ENCODE data around the gene C16orf89. TPM values are rescaled to one million over a fixed set of nuclear protein-coding genes. Genes with fewer than 3 reads are reported as not detected.

Gene C16orf89, protein sequence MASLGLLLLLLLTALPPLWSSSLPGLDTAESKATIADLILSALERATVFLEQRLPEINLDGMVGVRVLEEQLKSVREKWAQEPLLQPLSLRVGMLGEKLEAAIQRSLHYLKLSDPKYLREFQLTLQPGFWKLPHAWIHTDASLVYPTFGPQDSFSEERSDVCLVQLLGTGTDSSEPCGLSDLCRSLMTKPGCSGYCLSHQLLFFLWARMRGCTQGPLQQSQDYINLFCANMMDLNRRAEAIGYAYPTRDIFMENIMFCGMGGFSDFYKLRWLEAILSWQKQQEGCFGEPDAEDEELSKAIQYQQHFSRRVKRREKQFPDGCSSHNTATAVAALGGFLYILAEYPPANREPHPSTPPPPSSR
- total RNA-seq (2014; rRNA removed; shearing (Covaris generic)) = not detected in 2 replicates

DNA sequence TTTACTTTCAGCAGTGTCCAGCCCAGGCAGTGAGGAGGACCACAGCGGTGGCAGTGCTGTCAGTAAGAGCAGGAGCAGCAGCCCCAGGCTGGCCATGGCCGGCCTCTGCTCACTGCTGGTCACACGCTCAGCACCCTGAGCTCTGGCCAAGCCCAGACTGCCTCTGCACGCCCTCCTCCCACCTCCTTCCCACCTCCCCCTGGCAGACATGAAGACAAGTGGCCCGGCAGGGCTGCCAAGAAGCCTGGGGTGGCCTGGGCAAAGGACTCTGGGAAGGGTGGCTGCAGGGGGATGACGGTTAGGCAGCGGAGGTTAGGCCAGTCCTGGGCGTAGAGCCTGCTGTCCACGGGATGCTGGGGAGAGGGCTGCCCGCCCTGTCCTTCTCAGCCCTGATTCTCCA lies at the start of gene C16orf89:
Gene C16orf89, minus strand, starts transcription at position 144 of the 400 bp plus-strand sequence. Its CDS starts 48 bp downstream, at position 96.

DNA sequence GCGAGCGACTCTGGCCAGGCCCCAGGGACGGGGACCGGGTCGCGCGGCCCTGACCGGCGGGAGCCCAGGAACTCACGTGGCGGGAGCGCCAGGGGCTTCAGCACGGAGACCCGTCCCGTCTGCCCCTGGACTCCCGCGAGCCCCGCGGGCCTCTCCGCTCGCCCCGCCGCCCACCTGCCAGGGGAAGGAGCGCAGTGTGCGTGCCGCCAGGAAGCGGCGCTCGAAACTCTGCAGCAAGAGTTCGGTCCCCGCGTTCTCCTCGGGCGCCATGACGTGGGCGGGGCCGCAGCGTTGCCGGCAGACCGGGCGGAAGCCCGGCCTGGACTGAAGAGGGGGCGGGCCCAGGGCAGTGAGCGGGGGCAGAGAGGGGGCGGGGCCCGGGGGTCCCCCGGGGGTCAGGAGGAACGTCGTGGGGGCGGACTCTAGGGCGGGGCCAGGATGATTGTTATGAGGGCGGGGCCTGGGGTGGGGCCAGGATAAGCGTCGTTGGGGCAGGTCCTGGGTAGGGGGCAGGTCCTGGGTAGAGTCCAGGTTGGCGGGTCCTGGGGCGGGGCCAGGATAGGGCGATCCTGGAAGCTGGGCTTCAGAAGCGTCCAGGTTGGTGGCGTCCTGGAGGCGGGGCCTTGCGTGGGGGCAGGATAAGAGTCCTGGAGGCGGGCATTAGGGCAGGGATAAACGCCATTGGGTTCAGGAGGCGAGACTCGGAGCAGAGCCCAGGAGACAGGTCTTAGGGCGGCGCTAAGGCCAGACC lies 31.9 kb upstream of the C16orf89 start, which contains the start of gene EEF2KMT:
Gene EEF2KMT, minus strand, starts transcription at position 326 of the 751 bp plus-strand sequence. Its CDS starts 56 bp downstream, at position 270.

DNA sequence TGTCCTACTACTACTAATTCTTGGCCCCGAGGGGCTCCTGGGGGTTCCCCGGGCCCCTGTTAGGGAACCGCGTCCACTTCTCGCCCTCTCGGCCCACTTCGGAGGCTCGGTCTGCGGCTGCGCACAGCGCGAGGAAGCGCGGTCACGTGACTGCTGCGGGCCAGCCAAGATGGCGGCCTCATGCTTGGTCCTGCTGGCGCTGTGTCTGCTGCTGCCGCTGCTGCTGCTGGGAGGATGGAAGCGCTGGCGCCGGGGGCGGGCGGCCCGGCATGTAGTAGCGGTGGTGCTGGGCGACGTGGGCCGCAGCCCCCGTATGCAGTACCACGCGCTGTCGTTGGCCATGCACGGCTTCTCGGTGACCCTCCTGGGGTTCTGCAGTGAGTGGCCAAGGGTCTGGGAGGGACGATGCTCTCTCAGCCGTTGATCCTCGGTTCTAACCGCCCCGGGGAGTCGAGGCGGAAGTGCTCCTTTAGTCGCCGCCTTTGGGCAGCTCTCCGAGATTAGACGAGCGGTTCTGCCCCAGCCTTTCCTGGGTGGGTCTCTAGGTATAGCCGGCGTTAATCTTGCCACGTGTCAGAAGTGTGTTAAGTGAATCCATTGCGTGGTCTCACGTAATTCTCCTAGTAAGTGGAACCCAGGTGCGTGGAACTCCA lies 6.1 kb upstream of the C16orf89 start, which contains the start of gene ALG1:
Gene ALG1, plus strand, starts transcription at position 163 of the 653 bp plus-strand sequence. Its CDS starts 7 bp downstream, at position 170.

DNA sequence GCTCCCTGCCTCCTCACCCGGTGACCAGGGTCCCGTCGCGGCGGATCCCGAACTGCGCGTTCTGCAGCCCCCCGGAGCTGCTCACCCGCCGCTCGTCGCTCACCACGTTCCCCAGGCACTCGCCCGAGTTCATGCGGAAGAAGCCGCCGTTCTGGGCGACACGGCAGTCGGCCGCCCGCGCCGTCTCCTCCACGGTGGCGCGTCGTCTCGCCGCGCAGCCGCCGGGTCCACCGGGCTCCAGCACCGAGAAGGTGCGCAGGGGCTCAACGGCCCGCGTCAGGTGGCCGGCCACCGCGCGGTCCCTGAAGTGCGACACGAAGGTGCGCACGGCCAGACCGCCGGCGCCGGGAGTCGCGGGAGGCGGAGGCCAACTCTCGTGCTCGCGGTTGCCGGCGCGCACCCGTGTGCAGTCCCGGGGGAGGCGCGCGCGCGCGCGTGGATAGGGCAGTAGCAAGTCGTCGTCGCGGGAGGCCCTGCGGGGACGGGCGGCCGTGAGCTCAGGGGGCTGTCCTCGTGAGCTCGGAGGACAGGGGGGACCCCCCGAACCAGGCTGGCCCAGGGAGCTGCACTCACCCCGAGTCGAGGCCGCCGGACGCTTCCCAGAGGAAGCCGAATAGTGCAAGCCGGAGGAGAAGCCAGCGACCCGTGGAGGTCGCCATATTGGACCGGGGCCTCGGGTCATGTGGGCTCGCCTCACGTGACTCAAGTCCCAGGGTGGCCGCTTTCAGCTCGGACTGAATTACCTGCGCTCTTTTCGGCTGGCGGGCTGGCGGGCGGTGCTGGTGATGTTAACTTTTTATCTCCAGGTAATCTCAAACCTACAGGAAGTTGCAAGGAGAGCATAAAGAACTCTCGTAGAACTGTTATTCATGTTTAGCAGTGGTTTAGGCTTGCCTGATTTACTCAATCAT lies 32.2 kb downstream of the C16orf89 start, which contains the start of gene NAGPA:
Gene NAGPA, minus strand, starts transcription at position 680 of the 911 bp plus-strand sequence. Its CDS starts 21 bp downstream, at position 659.

Other genes with a start within 250 kb of the C16orf89 start
- gene GLYR1, start 218.7 kb downstream of the C16orf89 start, total RNA-seq (2014; rRNA removed; shearing (Covaris generic)) = 40.2 and 47.4 TPM in 2 replicates
- 42.4 and 44.3 TPM in 2 replicates for gene UBN1, start 218.5 kb downstream of the C16orf89 start, total RNA-seq (2014; rRNA removed; shearing (Covaris generic))
- gene PPL, start 128.8 kb downstream of the C16orf89 start, total RNA-seq (2014; rRNA removed; shearing (Covaris generic)) = 0.26 and 0.27 TPM in 2 replicates
- gene SEC14L5, start 107.6 kb downstream of the C16orf89 start, total RNA-seq (2014; rRNA removed; shearing (Covaris generic)) = not detected in 2 replicates
- 17.6 and 23.9 TPM in 2 replicates for gene NAGPA, start 32.0 kb downstream of the C16orf89 start, total RNA-seq (2014; rRNA removed; shearing (Covaris generic))
- 28.3 and 31.5 TPM in 2 replicates for gene ALG1, start 5.9 kb upstream of the C16orf89 start, total RNA-seq (2014; rRNA removed; shearing (Covaris generic))
- 14.9 and 15.6 TPM in 2 replicates for gene EEF2KMT, start 31.8 kb upstream of the C16orf89 start, total RNA-seq (2014; rRNA removed; shearing (Covaris generic))